NCI-H526 (cell line): ENCODE results near the gene AP3M1.
"Not testable (repeated sequence)": the region's sequence is repeated elsewhere in the genome, so short reads cannot be mapped to it uniquely, and the experiment has no call there.

Experiments used
- DNase-seq, 2 experiments: peaks; one replicate each; lab custom pipeline; 2025; lab: John Stamatoyannopoulos, UW

Gene AP3M1, protein sequence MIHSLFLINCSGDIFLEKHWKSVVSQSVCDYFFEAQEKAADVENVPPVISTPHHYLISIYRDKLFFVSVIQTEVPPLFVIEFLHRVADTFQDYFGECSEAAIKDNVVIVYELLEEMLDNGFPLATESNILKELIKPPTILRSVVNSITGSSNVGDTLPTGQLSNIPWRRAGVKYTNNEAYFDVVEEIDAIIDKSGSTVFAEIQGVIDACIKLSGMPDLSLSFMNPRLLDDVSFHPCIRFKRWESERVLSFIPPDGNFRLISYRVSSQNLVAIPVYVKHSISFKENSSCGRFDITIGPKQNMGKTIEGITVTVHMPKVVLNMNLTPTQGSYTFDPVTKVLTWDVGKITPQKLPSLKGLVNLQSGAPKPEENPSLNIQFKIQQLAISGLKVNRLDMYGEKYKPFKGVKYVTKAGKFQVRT

DNA sequence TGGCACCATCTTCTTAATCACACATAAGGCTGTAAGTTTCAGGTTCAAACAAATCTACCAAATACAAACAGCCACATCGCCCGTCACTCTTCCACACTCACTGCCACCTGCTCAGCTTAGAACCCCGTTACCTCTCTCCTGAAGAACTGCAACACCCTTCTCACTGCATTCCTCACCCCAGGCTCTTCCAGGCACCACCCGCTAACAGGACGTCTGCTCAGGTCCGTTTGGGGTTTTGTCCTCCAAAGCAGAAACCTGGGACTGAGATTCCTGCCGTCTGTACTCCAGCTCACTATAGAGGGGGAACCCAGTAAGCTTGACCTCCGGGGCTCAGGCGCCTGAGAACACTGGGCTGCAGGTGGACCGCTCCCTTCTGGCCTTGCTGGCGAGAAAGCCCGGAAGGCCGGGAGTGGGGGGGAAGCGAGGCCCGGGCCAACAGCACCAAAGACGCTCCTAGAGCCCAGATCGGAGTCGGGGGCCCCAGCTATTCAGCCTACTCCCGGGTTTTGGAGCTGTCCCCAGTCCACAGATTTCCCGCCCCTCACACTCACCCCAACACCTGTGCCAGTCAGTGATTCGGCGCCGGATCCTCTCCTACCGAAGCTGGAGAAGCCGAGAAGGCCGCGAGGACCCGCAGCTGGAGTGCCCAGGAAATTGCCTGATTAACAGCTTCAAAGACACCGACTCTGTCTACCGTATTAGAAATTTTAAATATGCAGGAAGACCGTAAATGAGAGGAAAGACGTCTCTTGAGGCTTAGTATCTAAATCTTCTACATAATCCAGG lies at the start of gene AP3M1:
Gene AP3M1 (minus strand): TSS at position 625 of the 786 bp plus-strand sequence. CDS start 12,449 bp downstream, outside the sequence.
- DNase-seq = peak; percentile 87 to 94

DNA sequence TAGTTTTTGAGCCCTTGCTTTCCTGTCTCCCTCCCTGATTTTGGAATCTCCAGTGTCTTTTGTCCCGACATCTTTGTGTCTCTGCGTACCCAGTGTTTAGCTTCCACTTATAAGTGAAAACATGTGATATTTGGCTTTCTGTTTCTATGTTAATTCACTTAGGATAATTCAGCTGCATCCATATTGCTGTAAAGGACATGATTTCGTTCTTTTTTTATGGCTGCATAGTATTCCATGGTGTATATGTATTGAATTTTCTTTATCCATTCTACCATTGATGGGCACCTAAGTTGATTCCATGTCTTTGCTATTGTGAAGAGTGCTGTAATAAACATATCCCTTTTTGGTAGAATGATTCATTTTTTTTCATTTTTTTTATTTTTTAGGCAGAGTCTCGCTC lies 48.7 kb upstream of the AP3M1 start:
- no peak for DNase-seq

DNA sequence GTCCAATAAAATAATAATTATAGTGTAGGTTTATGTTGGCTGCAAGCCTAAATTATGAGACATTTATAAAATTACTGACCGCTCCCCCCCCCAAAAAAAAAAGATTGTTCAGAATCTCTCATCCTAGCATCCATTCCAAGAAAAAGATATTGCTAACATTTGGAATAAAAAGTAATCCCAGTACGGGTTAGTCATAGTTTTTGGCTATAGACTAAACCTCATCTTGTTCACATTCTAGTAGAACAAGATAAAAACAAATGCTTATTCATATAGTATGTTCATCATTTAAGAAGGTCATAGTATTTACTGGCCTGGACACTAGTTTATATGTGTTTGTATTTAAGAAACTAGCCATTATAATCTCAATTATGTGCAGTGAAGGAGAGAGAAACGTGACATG lies 44.4 kb upstream of the AP3M1 start:
- no peak for DNase-seq

DNA sequence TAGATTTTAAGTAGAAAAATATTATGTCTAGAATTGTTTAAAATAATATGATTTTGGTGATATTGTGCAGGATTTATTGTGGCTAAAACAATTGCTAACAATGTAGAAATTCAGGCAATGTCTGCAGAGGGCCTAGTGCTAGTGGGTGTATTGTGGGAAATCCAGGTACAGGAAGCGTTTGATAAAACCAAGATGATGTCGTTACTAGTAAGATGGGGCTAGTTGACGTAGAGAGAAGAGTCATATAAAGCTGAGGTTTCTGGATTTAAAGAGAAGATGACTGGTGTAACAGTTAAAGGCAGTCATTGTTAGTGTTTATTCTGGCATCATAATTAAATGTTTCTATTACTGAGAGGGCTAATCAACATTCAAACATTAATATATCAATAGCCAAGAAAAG lies 43.9 kb upstream of the AP3M1 start:
- no peak for DNase-seq

DNA sequence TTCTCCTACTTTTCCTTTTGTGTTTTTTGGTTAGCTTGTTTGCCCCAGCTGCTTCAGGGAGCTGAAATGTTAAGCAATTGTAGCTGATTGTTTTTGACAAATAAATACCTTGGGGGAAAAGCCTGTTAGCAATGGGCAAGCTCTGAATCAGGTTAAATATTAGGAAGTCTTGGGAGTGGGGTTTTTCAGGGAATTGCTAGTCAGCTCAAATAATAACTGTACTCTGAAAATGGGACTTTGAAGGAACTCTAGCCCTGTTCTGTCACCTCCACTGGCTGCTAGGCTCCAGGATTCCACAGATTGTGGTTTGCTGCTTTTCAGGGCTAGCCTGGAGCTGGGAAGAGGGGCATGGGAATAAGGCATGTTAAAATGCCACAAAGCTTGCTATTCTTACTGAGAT lies 39.9 kb upstream of the AP3M1 start:
- DNase-seq = no peak

DNA sequence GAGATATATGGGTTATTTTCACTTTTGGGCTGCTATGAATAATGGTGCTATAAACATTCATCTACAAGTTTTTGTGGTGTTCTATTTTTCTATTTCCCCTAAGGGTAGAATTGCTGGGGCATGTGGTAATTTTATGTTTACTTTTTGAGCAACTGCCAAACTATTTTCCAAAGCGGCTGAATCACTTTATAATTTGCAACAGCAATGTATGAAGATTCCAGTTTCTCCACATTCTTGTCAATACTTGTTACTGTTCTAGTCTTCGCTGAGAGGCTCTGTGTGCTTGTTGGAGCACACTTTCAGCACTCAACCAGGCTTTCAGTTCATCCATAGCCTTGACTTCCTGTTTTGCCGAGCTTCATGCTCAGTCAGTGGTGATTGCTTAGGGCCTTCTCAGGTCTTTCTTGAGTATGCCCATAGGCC lies 39.4 kb upstream of the AP3M1 start:
- DNase-seq = peak in 1 of 2 experiments; percentile 3

DNA sequence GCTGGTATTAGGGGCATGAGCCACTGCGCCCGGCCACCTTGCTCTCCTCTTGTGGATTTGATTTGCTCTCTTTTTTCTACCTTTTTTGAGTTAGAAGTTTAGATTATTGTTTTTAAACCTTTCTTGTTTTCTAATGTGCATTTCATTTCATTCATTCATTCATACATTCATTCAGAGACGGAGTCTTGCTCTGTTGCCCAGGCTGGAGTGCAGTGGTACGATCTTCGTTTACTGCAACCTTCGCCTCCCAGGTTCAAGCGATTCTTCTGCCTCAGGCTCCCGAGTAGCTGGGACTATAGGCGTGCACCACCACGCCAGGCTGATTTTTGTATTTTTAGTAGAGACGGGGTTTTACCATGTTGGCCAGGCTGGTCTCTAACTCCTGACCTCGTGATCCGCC lies 38.0 kb upstream of the AP3M1 start:
- not testable (repeated sequence) for DNase-seq

DNA sequence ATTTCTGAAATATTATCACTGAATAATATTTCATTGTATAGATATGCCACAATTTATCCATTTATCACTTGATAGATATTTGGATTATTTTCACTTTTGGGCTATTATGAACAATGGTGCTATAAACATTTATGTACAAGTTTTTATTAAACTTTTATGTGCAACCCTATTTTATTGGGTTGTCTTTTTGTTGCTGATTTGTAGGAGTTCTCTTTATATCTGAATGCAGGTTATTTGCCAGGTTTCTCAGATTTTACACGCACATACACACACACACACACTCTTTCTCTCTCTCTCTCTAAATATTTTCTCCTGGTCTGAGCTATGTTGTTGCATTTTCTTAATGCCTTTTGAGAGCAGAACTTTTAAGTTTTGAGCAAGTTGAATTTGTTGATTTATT lies 36.6 kb upstream of the AP3M1 start:
- DNase-seq = no peak

DNA sequence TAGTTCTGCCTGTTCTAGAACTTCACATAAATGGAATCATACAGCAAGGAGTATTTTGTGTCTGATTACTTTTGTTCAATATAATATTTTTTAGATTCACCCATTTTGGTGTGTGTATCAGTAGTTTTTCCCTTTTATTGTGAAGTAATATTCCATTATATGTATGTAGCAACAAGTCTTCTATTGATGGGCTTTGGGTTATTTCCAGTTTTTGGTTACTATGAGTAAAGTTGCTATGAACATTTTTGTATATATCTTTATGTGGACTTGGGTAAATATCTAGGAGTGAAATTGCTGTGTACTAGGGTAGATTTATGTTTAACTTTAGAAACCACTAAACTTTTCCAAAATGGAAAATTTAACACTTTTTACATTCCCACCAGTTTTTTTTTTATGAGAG lies 36.0 kb upstream of the AP3M1 start:
- DNase-seq = no peak

DNA sequence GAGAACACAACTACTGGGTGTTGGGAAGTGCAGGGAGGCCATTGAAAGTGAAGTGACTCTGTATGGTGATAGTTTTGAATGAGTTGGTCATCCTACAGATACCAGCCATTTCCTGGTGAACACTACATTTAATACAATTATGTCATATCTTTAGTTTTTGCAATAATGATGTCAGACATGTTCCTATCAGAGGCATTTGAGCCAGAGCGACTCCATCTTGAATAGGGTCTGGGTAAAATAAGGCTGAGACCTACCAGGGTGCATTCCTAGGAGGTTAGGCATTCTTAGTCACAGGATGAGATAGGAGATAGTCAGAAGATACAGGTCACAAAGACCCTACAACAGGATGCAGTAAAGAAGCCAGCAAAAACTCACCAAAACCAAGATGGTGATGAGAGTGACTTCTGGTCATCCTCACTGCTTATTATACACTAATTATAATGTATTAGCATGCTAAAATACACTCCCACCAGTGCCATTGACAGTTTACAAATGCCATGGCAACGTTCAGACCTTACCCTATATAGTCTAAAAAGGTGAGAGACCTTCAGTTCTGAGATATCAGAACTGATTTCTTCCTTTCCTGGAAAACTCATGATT lies 28.6 kb upstream of the AP3M1 start:
- DNase-seq = no peak

DNA sequence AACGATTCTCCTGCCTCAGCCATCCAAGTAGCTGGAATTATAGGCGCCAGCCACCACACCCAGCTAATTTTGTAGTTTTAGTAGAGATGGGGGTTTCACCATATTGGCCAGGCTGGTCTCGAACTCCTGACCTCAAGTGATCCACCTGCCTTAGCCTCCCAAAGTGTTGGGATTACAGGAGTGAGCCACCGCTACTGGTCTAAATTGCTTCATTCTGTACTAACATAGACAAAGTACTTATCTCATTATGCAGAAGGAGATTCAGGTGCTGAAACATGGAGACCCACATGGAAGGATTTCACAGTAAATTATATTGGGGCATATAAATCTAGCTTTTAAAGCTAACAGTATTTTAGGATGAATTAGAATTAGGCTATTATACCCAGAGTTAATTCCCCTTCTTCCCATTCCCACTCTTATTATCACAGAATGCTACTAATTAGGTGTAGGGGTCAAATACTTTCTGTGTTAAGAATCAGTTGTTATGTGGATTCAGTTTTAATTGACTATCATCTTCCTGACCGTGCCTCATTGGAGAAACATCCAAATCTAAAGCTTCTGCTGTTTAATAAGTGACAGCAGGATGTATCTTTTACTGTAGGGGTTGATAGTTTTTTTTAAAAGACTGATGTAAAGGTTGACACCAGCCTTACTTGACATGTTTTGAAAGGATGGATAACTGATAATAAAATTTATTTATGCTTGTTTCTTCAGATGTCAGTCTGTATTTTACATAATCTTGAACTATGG lies 27.6 kb upstream of the AP3M1 start:
- DNase-seq = no peak

DNA sequence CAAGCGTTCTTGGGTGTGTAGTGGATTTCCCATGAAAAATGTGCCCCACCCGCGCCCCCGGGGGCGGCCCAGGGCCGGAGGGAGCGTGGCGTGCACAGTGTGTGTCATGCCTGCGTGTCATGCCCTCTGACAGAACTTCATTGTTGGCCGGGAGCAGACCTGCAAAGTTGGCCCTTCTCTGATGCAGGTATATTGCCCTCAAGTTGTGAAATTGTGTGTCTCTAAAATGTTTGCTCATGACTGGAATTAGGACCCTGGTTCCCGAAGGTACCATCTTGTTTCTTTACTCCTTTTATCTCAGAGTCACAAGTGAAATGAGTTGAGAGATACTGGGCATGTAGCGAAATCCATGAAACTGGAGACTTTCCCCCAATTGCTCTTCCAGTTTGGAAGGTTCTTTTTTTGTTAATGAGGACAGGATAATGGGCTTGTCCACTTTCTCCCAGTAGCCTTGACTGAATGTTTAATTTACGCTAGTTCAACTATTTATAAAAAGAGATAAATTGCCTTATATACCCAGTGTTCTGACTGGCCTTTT lies 26.6 kb upstream of the AP3M1 start:
- DNase-seq = peak in 1 of 2 experiments; percentile 14

DNA sequence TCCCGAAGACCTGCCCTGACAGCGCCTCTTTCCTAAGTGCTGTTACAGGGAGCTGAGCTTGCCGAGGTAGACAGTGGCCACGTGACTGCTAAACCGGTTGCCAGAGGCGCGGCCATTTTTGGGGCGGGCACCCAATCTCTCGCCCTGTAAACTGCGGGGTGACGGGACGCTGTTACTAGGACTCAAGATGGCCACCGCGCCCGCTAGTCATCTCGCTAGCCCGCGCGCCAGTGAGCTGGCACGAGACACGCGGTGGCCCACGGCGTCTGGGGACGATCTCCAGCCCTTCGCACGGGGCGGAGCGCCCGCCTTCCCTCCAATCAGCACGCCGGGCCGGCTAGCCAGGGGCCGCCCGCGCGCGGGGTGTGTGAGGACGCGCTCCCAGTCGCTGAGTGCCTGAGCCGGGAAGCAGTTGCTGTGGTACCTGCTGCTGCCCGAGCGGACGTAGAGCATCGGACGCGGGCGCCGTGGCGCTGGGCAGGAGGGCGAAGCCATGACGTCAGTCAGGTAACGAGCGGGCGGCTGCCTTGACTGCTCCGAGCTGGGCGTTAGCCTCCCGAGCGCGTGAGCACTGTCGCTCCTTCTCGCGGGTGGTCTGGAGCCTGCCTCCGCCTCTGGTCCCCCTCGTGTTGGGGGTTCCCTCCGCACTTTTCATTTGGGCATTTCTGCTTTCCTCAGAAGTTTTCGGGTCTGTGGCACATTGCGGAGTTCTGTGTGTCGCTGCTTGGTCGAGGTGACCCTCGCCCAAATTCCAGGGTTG lies 25.9 kb upstream of the AP3M1 start:
- peak; percentile 93 to 97 for DNase-seq

DNA sequence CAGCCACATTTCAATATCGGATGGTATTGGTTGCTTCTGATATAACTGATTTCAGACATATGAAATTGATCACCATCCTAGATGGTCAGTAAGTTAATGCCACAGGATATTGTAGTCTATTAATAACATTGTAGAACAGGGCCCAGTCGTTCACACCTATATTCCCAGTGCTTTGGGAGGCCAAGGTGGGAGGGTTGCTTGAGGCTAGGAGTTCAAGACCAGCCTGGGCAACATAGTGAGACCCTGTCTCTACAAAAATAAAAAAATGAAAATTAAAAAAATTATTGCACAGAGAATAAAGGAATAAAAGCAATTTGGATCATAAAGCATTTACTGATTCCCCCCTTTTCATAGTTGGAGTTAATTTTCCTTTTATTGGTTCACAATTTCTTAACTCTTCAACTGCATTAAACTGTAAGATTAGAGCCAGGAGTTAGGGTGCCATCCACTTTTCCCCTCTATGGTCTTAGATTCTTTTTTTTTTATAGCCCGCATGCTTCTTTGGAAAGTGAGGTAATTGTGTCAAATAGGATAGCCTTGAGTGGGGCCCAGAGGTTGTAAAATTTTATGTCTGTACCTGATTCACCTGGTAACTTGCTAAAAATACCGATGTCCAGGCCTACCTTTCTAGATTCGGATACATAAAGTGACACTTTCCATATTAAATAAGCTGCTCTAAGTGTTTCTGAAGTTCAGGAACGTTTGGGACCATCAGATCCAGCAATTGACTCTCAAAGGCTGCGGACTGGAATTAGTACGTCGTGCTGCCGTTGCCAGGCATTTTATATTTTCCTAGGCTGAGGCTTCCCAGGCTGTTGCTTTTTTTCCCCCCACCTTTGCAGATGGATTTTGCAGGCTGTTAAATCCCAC lies 25.1 kb upstream of the AP3M1 start:
- no peak for DNase-seq

DNA sequence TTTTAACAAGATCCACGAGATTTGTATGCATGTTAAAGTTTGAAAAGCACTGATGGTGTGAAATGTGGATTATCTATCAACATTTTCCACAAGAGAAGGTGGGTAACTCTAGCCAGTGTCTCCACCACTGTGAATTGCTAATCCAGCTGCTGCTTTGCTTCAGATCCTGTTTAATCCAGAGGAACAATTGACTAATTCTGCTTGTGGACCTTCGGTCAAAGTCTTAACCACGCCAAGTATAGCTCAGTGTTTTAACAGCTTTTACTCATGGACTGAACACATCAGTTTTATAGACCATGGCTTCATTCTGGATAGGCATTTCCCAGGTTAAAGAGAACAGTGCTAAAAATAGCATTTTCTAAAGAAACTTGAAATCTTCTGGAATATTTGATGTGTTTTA lies 23.9 kb upstream of the AP3M1 start:
- no peak for DNase-seq

DNA sequence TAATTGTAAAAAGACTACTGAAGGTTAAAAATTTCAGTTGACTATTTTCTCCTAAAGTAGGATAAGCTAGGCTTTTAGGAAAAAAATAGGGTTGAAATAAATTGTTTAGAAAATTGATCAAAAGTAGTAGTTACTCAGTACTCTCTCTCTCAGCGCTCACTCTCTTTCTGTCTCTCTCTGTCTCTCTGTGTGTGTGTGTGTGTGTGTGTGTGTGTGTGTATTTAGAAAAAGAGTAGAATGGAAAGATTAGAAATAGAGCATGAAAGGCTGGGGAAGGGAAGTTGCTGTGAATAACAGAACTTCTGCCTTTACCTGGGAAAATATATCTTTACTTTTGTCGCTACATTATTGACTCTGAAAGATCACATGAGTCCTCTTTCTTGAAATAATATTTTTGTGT lies 21.0 kb upstream of the AP3M1 start:
- DNase-seq = no peak

DNA sequence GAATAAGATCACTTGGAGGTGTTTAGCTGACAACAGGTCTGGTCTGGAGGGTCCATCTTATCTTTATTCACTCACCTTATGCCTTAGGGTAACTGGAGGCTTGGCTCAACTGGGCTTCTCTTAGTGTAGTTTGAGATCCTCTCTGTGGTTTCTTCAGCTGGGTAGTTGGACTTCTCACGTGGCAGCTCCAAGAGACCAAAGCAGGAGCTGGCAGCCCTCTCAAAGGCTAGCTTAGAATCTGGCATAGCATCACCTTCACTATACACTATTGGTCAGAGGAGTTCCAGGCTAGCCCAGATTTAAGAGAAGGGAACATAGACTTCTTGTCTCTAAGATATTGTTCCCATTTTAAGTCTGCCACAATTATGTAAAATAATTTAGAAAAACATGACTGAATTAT lies 16.8 kb upstream of the AP3M1 start:
- no peak for DNase-seq

DNA sequence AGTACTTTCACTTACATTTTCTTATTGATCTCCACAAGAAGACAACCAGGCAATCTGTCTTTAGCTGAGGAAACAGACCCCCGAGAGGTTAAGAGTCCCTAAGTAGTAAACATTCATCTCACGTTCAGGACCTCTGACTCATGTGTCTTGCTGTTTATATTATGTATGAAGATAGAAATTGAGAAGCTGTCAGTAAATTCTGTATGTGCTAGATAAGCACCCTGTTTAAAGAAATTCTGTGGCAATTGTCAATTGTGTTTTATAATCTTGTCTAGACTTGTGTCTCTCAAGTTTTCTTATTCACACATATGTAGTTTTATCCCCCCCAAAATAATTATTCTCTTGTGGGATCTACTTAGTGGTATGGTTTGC lies 14.9 kb upstream of the AP3M1 start:
- DNase-seq = no peak

DNA sequence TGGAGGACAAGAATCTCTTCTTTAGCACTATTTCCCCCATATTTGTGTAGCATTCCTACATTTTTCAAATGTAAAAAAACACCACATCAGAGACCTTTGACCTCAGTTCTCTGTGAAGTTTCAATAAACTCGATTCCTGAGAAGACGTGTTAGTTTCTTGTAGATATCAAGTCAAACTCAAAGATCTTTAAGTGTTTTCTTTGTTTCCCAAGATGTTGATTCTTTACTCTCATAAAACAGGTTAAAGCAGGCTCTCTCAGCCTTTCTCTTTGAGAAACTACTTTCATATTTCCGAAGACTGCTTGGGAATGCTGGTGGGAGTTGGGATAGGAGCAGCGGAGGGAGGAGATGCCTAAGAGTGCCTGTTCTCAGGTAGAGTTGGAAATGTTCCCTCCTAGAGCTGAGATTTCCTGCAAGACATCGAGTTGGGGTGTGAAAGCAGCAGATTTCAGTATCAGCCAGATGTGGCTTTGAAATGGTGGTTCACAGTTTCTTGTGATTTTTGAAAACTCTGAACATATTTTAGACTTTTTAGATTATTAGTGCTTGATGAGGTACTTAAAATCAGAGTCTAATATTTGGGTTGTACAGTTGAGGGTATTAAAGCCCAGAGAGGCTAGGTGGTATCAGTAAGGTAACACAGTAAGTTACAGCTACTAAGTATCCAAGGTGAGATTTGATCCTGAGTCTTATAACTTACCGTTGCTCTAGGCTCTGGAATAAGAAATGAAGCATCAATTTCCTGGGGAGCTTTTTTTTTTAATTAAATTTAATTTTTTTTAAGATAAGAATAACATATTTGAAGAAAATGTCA lies 14.3 kb upstream of the AP3M1 start:
- DNase-seq = no peak
